Measurements from ENCODE around the gene BUB1.
"Not testable (repeated sequence)": the region's sequence is repeated elsewhere in the genome, so short reads cannot be mapped to it uniquely, and the experiment has no call there.

The BUB1 gene

GRCh38 chr2:110603917-110604591 lies 73.8 kb downstream of the BUB1 start:
- DNase-seq (ENCODE audit: low read depth in 2 of 2): not testable (repeated sequence)

- DNase-seq (ENCODE audit: low read depth in 2 of 2): not testable (repeated sequence)
These were observed 75.7 kb downstream of the BUB1 start for GRCh38 chr2:110602139-110602538.

GRCh38 chr2:110591973-110592372 lies 85.9 kb downstream of the BUB1 start:
- not testable (repeated sequence) for DNase-seq (ENCODE audit: low read depth in 2 of 2)

- not testable (repeated sequence) for DNase-seq (ENCODE audit: low read depth in 2 of 2)
These were observed 88.1 kb downstream of the BUB1 start for GRCh38 chr2:110589677-110590330.

- DNase-seq (ENCODE audit: low read depth in 2 of 2): not testable (repeated sequence)
These were observed 89.3 kb downstream of the BUB1 start for GRCh38 chr2:110588520-110588919.

Measured in fibroblast of skin of left quadriceps (primary cell).